ENCODE data around the gene DGKH.

DNA sequence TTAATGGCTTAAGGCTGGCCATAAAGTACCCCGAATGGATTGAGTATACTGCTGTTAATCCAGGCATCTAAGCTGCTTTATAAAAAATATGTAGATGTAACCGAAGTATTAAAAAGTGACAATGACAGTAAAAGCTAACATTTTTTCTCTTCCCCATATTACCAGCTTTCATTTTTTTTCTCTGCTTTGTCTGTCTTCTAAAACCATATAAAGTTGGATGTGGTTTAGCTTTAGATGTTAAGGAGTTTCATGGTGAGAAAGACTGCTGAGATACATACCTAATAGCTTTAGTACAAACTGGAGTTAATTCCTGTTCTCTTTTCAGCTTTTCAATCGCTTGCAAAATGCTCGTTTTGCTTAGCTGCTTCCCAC lies 224.3 kb downstream of the DGKH start:
- TF ChIP-seq CEBPB (IDR thresholded peaks at IDR 0.05; ENCODE audit: borderline replicate concordance in 1 of 2, low read depth in 2 of 2, low read length in 2 of 2) (no peak), NFIC (IDR thresholded peaks at IDR 0.05; ENCODE audit: low read depth, low read length) (no peak), BRCA1 (IDR thresholded peaks at IDR 0.05; ENCODE audit: low read depth, low read length) (no peak), FOS (IDR thresholded peaks at IDR 0.05; ENCODE audit: borderline replicate concordance, extremely low read depth, insufficient read length) (no peak), SMARCA5 (IDR thresholded peaks at IDR 0.05) (no peak), POLR2A (IDR thresholded peaks at IDR 0.05; ENCODE audit: low read depth, low read length) (no peak), TCF7 (IDR thresholded peaks at IDR 0.05; ENCODE audit: borderline replicate concordance) (no peak), ZSCAN29 (IDR thresholded peaks at IDR 0.05) (no peak)
- TF ChIP-seq, protein P1, sequence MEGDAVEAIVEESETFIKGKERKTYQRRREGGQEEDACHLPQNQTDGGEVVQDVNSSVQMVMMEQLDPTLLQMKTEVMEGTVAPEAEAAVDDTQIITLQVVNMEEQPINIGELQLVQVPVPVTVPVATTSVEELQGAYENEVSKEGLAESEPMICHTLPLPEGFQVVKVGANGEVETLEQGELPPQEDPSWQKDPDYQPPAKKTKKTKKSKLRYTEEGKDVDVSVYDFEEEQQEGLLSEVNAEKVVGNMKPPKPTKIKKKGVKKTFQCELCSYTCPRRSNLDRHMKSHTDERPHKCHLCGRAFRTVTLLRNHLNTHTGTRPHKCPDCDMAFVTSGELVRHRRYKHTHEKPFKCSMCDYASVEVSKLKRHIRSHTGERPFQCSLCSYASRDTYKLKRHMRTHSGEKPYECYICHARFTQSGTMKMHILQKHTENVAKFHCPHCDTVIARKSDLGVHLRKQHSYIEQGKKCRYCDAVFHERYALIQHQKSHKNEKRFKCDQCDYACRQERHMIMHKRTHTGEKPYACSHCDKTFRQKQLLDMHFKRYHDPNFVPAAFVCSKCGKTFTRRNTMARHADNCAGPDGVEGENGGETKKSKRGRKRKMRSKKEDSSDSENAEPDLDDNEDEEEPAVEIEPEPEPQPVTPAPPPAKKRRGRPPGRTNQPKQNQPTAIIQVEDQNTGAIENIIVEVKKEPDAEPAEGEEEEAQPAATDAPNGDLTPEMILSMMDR (IDR thresholded peaks at IDR 0.05 in 2 of 3, conservative IDR thresholded peaks at IDR 0.05 in 1 of 3; ENCODE audit: control insufficient read depth in 2 of 3, extremely low read depth in 1 of 3, insufficient read depth in 1 of 3, low read depth in 3 of 3, low read length in 3 of 3) = no peak
- TF ChIP-seq, protein P2, sequence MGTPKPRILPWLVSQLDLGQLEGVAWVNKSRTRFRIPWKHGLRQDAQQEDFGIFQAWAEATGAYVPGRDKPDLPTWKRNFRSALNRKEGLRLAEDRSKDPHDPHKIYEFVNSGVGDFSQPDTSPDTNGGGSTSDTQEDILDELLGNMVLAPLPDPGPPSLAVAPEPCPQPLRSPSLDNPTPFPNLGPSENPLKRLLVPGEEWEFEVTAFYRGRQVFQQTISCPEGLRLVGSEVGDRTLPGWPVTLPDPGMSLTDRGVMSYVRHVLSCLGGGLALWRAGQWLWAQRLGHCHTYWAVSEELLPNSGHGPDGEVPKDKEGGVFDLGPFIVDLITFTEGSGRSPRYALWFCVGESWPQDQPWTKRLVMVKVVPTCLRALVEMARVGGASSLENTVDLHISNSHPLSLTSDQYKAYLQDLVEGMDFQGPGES (IDR thresholded peaks at IDR 0.05) = no peak
- TF ChIP-seq, protein P3, sequence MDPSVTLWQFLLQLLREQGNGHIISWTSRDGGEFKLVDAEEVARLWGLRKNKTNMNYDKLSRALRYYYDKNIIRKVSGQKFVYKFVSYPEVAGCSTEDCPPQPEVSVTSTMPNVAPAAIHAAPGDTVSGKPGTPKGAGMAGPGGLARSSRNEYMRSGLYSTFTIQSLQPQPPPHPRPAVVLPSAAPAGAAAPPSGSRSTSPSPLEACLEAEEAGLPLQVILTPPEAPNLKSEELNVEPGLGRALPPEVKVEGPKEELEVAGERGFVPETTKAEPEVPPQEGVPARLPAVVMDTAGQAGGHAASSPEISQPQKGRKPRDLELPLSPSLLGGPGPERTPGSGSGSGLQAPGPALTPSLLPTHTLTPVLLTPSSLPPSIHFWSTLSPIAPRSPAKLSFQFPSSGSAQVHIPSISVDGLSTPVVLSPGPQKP (IDR thresholded peaks at IDR 0.05; ENCODE audit: low read depth, low read length) = no peak
